B cell (primary cell): ENCODE measurements around the gene EFR3B. TPM values are rescaled to one million over a fixed set of nuclear protein-coding genes. Genes with fewer than 3 reads are reported as not detected.

ENCODE experiments used
- ATAC-seq: fragments of 200-7000 bp; cut with Tn5 transposase; one replicate; pipeline ENCODE4 v1.10.0; 2021; ENCODE audit warnings: low read depth, mild to moderate bottlenecking, moderate number of reproducible peaks, moderate library complexity
- CTCF ChIA-PET: fragments of 350-600 bp; sonication (Branson Sonifier 250); formaldehyde crosslinking; loops from one replicate; lab custom pipeline; 2021; ENCODE audit warnings: antibody characterized with exemption, inconsistent platforms; lab: Charles Lee
- POLR2A ChIA-PET: fragments of 350-600 bp; sonication (Branson Sonifier 250); formaldehyde crosslinking; loops from one replicate; lab custom pipeline; 2021; ENCODE audit warnings: antibody characterized with exemption; lab: Charles Lee
- DNase-seq: peaks from one replicate; pipeline ENCODE4 v3.0.0; 2013
- H2AFZ ChIP-seq: 2 replicates; pipeline ENCODE4 v1.6.1; 2012; ENCODE audit warnings: mild to moderate bottlenecking, low read depth, low read length; ENCODE audit not compliant: insufficient read depth, poor library complexity, severe bottlenecking
- H3K27ac ChIP-seq, 2 donors: 1 replicate in 1 of 2; 2 replicates in 1 of 2; pipeline ENCODE4 v1.5.1; 2012 to 2013; ENCODE audit warnings: low read length in 2 of 2, mild to moderate bottlenecking in 2 of 2, moderate library complexity in 1 of 2
- H3K27me3 ChIP-seq, 4 experiments: fragments of 200-600 bp in 1 of 4; sonication (generic) in 1 of 4; replicated peaks in 1 of 4; 1 replicate in 2 of 4; 2 replicates in 2 of 4; pipeline versions ENCODE4 v1.6.1 to v1.7.0; 2013 to 2016; ENCODE audit warnings: low read length in 3 of 4, mild to moderate bottlenecking in 2 of 4, mixed read lengths in 1 of 4, moderate library complexity in 1 of 4; ENCODE audit not compliant: insufficient read depth in 4 of 4, control insufficient read depth in 3 of 4; ENCODE audit errors: control extremely low read depth in 1 of 4
- H3K36me3 ChIP-seq, 2 experiments: replicated peaks in 1 of 2; 1 replicate in 1 of 2; 2 replicates in 1 of 2; pipeline versions ENCODE4 v1.6.1 to v1.7.1; 2013; ENCODE audit warnings: low read length in 1 of 2; ENCODE audit not compliant: insufficient read depth in 2 of 2, control insufficient read depth in 1 of 2; ENCODE audit errors: control extremely low read depth in 1 of 2, extremely low read depth in 1 of 2
- H3K4me1 ChIP-seq, 2 donors: fragments of 200-600 bp in 1 of 2; sonication (generic) in 1 of 2; 1 replicate in 1 of 2; 2 replicates in 1 of 2; pipeline versions ENCODE4 v1.5.1 to v1.6.1; 2013 to 2017; ENCODE audit warnings: low read length in 2 of 2; ENCODE audit not compliant: control insufficient read depth in 2 of 2, insufficient read depth in 2 of 2
- H3K4me2 ChIP-seq: replicated peaks from 2 replicates; pipeline ENCODE3; 2012; ENCODE audit warnings: mild to moderate bottlenecking, low read depth, low read length; ENCODE audit not compliant: poor library complexity, severe bottlenecking
- H3K4me3 ChIP-seq, 5 experiments: fragments of 200-600 bp in 1 of 5; sonication (generic) in 1 of 5; 1 replicate in 3 of 5; 2 replicates in 2 of 5; pipeline versions ENCODE4 v1.5.1 to v1.7.0; 2011 to 2016; ENCODE audit warnings: low read length in 4 of 5, mild to moderate bottlenecking in 4 of 5, low read depth in 2 of 5, control low read depth in 1 of 5, moderate library complexity in 1 of 5; ENCODE audit not compliant: insufficient read depth in 1 of 5; ENCODE audit errors: control extremely low read depth in 1 of 5, extremely low read depth in 1 of 5
- H3K79me2 ChIP-seq: fragments of 200-600 bp; sonication (generic); one replicate; pipeline ENCODE4 v1.6.0; 2016; ENCODE audit warnings: low read length; ENCODE audit not compliant: control insufficient read depth, insufficient read depth
- H3K9ac ChIP-seq: fragments of 200-600 bp; sonication (generic); 2 replicates; pipeline ENCODE4 v1.6.1; 2017; ENCODE audit warnings: mild to moderate bottlenecking, low read length, moderate library complexity
- H3K9me3 ChIP-seq, 3 donors: one replicate each; pipeline versions ENCODE4 v1.6.1 to v1.7.1; 2013; ENCODE audit warnings: low read length in 2 of 3; ENCODE audit not compliant: control insufficient read depth in 2 of 3, insufficient read depth in 1 of 3; ENCODE audit errors: control extremely low read depth in 1 of 3
- H4K20me1 ChIP-seq: 2 replicates; pipeline ENCODE4 v1.6.0; 2012; ENCODE audit warnings: mild to moderate bottlenecking, low read length; ENCODE audit not compliant: insufficient read depth, control insufficient read depth, poor library complexity, severe bottlenecking
- H3K27ac Mint-ChIP-seq: one replicate; pipeline ENCODE4 v1.8.0; 2021; ENCODE audit warnings: mixed read lengths
- H3K27me3 Mint-ChIP-seq: one replicate; pipeline ENCODE4 v1.8.0; 2021; ENCODE audit warnings: mixed read lengths
- H3K4me1 Mint-ChIP-seq: one replicate; pipeline ENCODE4 v1.8.0; 2021; ENCODE audit warnings: mixed read lengths
- H3K4me3 Mint-ChIP-seq: one replicate; pipeline ENCODE4 v1.8.0; 2021; ENCODE audit warnings: mixed read lengths
- H3K9me3 Mint-ChIP-seq: one replicate; pipeline ENCODE4 v1.8.0; 2022; ENCODE audit warnings: mixed read lengths; ENCODE audit not compliant: insufficient read depth
- CTCF ChIP-seq: fragments of 200-600 bp; IDR thresholded peaks from one replicate; pipeline ENCODE4 v1.8.0; 2022; ENCODE audit warnings: antibody characterized with exemption, mild to moderate bottlenecking
- EZH2 ChIP-seq: IDR thresholded peaks from 2 replicates; pipeline ENCODE4 v1.6.1; 2012; ENCODE audit warnings: borderline replicate concordance, low read depth, mild to moderate bottlenecking, moderate library complexity, low read length; ENCODE audit not compliant: insufficient read depth, poor library complexity, severe bottlenecking
- WGBS: methylation state at CpG from one replicate; pipeline ENCODE4 v1.1.5; 2013; ENCODE audit warnings: missing lambda C conversion rate; ENCODE audit not compliant: insufficient coverage; 5-methylcytosine and 5-hydroxymethylcytosine counted together
- intact Hi-C: fragments of 100-400 bp; cut with micrococcal nuclease; formaldehyde crosslinking; loops from one replicate; pipeline ENCODE4 v1.10.0; 2022
- polyA plus RNA-seq: library from polyadenylated mRNA; depleted of rRNA; stranded (reverse); fragments of >200 nt; gene quantifications from 2 replicates; pipeline ENCODE4 v1.2.3, GENCODE V29; 2012
- total RNA-seq, 2 donors: library from RNA; stranded (reverse); fragments of 120-200 nt in 1 of 2; gene quantifications; 1 replicate in 1 of 2; 2 replicates in 1 of 2; pipeline versions ENCODE4 v1.2.3 to v1.2.4, GENCODE V29; 2013 to 2022

The EFR3B gene
- total and polyA plus RNA-seq, 2 donors (not counting 1 experiment from before 2014, with no cell fraction given) = 0.15 TPM; not detected in 1

GRCh38 chr2:25036221-25036559, 5.7 kb upstream of the EFR3B start:
- Histone ChIP-seq H3K27ac (no peak overlapping the region), H2AFZ (no peak overlapping the region), H3K9me3 (no peaks in the 10 kb centered on the region), H3K79me2 (no peaks in the 10 kb centered on the region), H4K20me1 (no peaks in the 10 kb centered on the region), H3K4me2 (no peak overlapping the region), H3K9ac (no peak overlapping the region), H3K4me3 (no peak overlapping the region), H3K27me3 (peaks cover 0 to 3% (median 1%) of the 10 kb centered on the region in 4 experiments), H3K4me1 (peaks cover under 1 to 1% of the 10 kb centered on the region in 2 donors), H3K36me3 (no peaks in the 10 kb centered on the region)
- ChIA-PET POLR2A (no interaction called here), CTCF (no interaction called here)
- intact Hi-C loops = no loop called here
- Mint-ChIP-seq H3K9me3 (no peaks in the 10 kb centered on the region), H3K27ac (no peak overlapping the region), H3K27me3 (peaks cover 11% of the 10 kb centered on the region), H3K4me1 (peaks cover 5% of the 10 kb centered on the region), H3K4me3 (no peak overlapping the region)
- 90% methylated on average over 2 of the region's 6 CpGs for WGBS
- no peak for TF ChIP-seq EZH2
- TF ChIP-seq CTCF = no peak
- ATAC-seq (no peak), DNase-seq (no peak)

DNA sequence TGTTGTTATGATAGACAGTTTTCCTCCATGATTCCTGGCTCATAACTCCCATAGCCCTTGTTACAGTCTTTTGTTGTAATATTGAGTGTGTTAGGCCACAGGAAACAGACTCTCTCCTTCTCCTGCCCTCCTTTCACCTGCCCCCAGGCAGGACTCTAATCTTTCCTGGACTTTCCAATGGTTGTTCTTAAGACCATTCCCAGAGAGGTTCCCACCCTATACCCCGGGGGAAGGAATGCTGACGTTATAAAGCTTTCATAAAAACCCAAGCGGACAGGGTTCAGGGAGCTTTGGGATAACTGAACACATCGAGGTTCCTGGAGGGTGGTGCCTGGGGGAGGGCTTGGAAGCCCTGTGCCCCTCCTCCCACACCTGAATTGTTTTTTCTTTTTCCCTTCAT, 2.8 kb upstream of the EFR3B start:
- ChIA-PET POLR2A (no interaction called here), CTCF (interaction anchor here (0.8 kb wide), 2 partner anchors 64 to 66 kb away, joined by 3 read pairs; no protein-coding TSS in a partner anchor)
- no peak overlapping the region for H2AFZ ChIP-seq
- ATAC-seq = no peak
- H3K4me3 ChIP-seq = no peak overlapping the region
- H3K4me1 Mint-ChIP-seq = peaks cover 22% of the 10 kb centered on the region
- H3K4me1 ChIP-seq = peaks cover 23% of the 10 kb centered on the region in 2 donors
- H4K20me1 ChIP-seq = no peaks in the 10 kb centered on the region
- no peak overlapping the region for H3K4me2 ChIP-seq
- WGBS = no CpG with 5 or more reads among the region's 4 CpGs
- no peak overlapping the region for H3K4me3 Mint-ChIP-seq
- no peaks in the 10 kb centered on the region for H3K79me2 ChIP-seq
- no peaks in the 10 kb centered on the region for H3K9me3 Mint-ChIP-seq
- H3K9me3 ChIP-seq = no peaks in the 10 kb centered on the region
- no peak for TF ChIP-seq EZH2
- no peak for TF ChIP-seq CTCF
- no peak overlapping the region for H3K9ac ChIP-seq
- no peak overlapping the region for H3K27ac ChIP-seq
- DNase-seq = no peak
- H3K27ac Mint-ChIP-seq = no peak overlapping the region
- peaks cover 0 to 27% (median 13%) of the 10 kb centered on the region in 4 experiments for H3K27me3 ChIP-seq
- intact Hi-C loops = no loop called here
- no peaks in the 10 kb centered on the region for H3K36me3 ChIP-seq
- peaks cover 27% of the 10 kb centered on the region for H3K27me3 Mint-ChIP-seq
